Effector memory CD8-positive, alpha-beta T cell (primary cell): ENCODE measurements around the gene IGSF9B.

Source experiments
- ATAC-seq: fragments of 150-1000 bp; cut with Tn5 transposase; replicated peaks from 2 replicates; pipeline ENCODE4 v1.10.0; 2021; ENCODE audit warnings: mild to moderate bottlenecking, moderate library complexity
- DNase-seq, 3 experiments: peaks; one replicate each; pipeline ENCODE4 v3.0.0; 2021
- H3K27ac Mint-ChIP-seq, 2 donors: one replicate each; pipeline ENCODE4 v1.8.0; 2022; ENCODE audit warnings: mild to moderate bottlenecking in 2 of 2, mixed read lengths in 2 of 2, moderate library complexity in 2 of 2
- H3K27me3 Mint-ChIP-seq, 2 donors: one replicate each; pipeline ENCODE4 v1.8.0; 2022; ENCODE audit warnings: mixed read lengths in 2 of 2
- H3K36me3 Mint-ChIP-seq: one replicate; pipeline ENCODE4 v1.8.0; 2022; ENCODE audit warnings: mild to moderate bottlenecking, moderate library complexity, mixed read lengths; ENCODE audit not compliant: insufficient read depth
- H3K4me1 Mint-ChIP-seq, 2 donors: one replicate each; pipeline ENCODE4 v1.8.0; 2022; ENCODE audit warnings: low read depth in 2 of 2, mixed read lengths in 2 of 2
- H3K4me3 Mint-ChIP-seq, 2 donors: one replicate each; pipeline ENCODE4 v1.8.0; 2022; ENCODE audit warnings: mild to moderate bottlenecking in 2 of 2, mixed read lengths in 2 of 2, moderate library complexity in 2 of 2
- H3K9me3 Mint-ChIP-seq, 2 donors: one replicate each; pipeline ENCODE4 v1.8.0; 2022; ENCODE audit warnings: mixed read lengths in 2 of 2

Gene IGSF9B

DNA sequence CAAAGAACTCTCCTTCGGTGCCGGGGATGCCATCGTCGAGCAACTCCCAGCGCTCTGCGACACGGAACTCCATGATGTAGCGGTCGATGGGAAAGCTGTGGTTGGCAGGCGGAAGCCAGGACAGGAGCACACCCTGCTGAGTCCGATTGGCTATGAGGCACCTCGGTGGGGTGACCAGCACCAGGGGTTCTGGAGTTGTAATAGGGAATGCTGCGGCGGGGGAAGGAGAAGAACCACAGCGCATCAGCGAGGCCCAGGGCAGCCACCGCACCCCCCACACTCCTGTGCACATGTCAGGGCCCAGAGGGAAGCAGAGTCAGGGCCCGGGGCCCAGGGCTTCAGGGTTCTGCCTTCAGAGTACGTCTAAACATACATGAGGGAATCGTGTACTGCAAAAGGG lies 31.0 kb downstream of the IGSF9B start:
- no peak overlapping the region for H3K4me3 Mint-ChIP-seq
- peaks cover 3% of the 10 kb centered on the region for H3K36me3 Mint-ChIP-seq

DNA sequence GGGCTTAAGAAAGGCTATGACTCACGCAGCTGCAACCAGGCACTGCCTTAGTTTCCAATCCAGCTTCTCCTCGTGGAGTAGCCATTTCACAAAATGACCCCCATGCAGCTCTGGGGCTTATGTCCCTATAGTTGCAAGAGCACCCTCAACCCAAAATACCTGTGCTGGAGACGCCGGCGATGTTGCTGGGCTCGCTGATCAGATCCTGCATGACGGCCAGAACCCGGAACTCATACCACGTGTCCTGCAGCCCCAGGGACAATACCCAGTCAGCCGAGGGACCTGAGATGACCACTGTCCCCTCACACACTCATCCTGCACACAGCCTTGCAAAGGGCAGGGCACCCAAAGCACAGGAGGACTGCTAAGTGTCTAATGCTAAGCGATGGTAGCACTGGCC lies 32.1 kb downstream of the IGSF9B start:
- H3K9me3 Mint-ChIP-seq: no peaks in the 10 kb centered on the region
- peaks cover 3% of the 10 kb centered on the region for H3K36me3 Mint-ChIP-seq
- peaks cover 15 to 17% of the 10 kb centered on the region in 2 donors for H3K4me1 Mint-ChIP-seq
- no peaks in the 10 kb centered on the region for H3K27me3 Mint-ChIP-seq
- H3K27ac Mint-ChIP-seq: no peak overlapping the region
- H3K4me3 Mint-ChIP-seq: no peak overlapping the region
- DNase-seq (no peak), ATAC-seq (no peak)

More for the DNA sequence above, 31.0 kb downstream of the IGSF9B start:
- DNase-seq (no peak), ATAC-seq (no peak)
- no peaks in the 10 kb centered on the region for H3K27me3 Mint-ChIP-seq
- no peaks in the 10 kb centered on the region for H3K9me3 Mint-ChIP-seq
- peaks cover 15 to 17% of the 10 kb centered on the region in 2 donors for H3K4me1 Mint-ChIP-seq
- H3K27ac Mint-ChIP-seq: no peak overlapping the region

DNA sequence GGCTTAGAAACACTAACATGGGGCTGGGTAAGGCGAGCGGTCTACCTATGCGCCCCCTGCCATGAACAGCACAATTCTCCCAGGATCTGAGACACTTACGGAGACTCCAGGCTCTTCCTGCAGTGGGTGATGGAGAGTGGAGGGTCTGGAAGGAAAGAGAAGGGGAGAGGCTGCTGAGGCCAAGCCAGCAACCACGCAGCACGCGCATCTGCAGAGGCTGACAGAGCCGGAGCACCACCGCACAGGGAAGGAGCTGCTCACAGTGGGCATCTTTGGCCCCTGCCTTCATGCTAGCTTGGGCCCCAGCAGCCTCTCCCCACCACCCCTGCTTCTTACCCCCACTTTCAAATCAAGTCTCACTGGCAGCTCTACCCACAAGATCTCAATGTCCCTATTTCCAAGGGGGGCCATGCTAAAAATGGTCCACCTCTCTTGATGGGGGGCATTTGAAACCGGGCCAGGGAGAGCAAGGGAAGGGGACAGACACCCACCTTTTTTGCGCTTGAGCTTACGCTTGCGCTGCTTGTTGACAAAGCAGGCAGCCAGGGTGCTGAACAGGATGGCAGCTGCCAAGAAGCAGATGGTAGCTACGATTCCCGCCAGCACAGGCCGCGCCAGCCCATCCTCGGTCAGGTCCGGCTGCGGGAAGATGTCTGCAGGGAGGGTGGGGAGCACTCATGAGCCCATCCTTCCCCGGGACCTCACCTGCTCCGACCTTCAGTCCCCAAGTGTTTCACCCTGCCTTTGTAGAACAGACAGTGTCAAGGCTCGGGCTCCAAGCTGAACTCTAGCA lies 34.5 kb downstream of the IGSF9B start:
- Mint-ChIP-seq H3K9me3 (no peaks in the 10 kb centered on the region), H3K4me3 (no peak overlapping the region), H3K36me3 (peaks cover 1% of the 10 kb centered on the region), H3K27ac (no peak overlapping the region), H3K27me3 (peaks cover 0 to 6% of the 10 kb centered on the region in 2 donors), H3K4me1 (peaks cover 0 to 7% of the 10 kb centered on the region in 2 donors)
- DNase-seq: no peak
- ATAC-seq: no peak

- no peak overlapping the region for H3K4me3 Mint-ChIP-seq
- H3K4me1 Mint-ChIP-seq: peaks cover 0 to 7% of the 10 kb centered on the region in 2 donors
- no peak overlapping the region for H3K27ac Mint-ChIP-seq
- H3K9me3 Mint-ChIP-seq: no peaks in the 10 kb centered on the region
- H3K36me3 Mint-ChIP-seq: no peaks in the 10 kb centered on the region
- ATAC-seq: no peak
- peaks cover 0 to 6% of the 10 kb centered on the region in 2 donors for H3K27me3 Mint-ChIP-seq
- DNase-seq: no peak
Observed at GRCh38 chr11:133921513-133921912, 35.3 kb downstream of the IGSF9B start.

GRCh38 chr11:133921026-133921425 lies 35.7 kb downstream of the IGSF9B start:
- Mint-ChIP-seq H3K27me3 (peaks cover 0 to 6% of the 10 kb centered on the region in 2 donors), H3K9me3 (no peaks in the 10 kb centered on the region), H3K36me3 (no peaks in the 10 kb centered on the region), H3K4me1 (peaks cover 0 to 7% of the 10 kb centered on the region in 2 donors), H3K4me3 (no peak overlapping the region), H3K27ac (no peak overlapping the region)
- ATAC-seq (no peak), DNase-seq (no peak)

DNA sequence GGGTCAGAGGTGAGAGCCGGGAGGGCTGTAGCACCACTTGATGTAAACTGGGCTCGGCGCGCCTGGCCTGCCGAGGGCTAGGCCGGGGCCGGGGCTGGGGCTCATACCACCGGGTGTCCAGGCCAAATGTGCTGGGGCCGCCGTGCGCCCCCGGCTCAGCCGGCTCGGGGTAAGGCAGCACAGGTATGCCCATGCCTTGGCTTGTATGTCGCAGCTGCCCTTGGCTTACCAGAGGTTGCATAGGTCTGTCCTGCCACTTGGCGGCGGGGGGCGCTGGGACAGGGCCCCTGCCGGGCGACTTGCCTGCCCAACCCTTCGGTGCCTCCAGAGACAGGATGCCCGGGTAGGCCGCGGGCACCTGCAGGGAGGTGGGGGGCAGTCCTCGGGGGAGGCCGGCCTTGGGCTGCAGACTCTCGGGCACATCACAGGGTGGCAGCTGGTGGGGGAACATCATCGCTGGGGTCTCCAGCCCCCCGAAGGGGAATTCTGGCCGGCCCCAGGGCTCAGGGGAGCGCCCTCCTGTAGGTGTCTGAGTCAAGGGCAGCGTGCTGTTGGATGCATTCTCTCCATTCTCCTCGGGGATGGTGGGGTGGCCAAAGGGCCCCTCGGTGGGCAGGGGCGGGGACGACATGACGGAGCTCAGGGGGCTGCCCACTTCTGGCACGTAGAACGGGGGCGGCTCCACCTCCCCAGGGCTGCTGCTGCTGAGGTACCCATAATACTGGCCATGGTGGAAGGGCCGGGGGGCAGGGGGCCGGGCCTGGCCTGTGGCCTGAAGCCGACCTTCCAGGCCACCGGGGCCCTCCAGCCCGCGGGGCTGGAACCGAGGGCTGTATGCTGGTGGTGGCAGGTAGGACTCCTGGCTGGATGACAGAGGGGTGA lies 36.4 kb downstream of the IGSF9B start:
- no peak overlapping the region for H3K27ac Mint-ChIP-seq
- H3K36me3 Mint-ChIP-seq: no peaks in the 10 kb centered on the region
- H3K27me3 Mint-ChIP-seq: peaks cover 0 to 6% of the 10 kb centered on the region in 2 donors
- no peak overlapping the region for H3K4me3 Mint-ChIP-seq
- H3K4me1 Mint-ChIP-seq: peaks cover 0 to 7% of the 10 kb centered on the region in 2 donors
- H3K9me3 Mint-ChIP-seq: no peaks in the 10 kb centered on the region
- ATAC-seq (no peak), DNase-seq (no peak)

GRCh38 chr11:133919330-133920108 lies 37.2 kb downstream of the IGSF9B start:
- Mint-ChIP-seq H3K9me3 (no peaks in the 10 kb centered on the region), H3K4me1 (peaks cover 0 to 7% of the 10 kb centered on the region in 2 donors), H3K27ac (no peak overlapping the region), H3K27me3 (peaks cover 0 to 6% of the 10 kb centered on the region in 2 donors), H3K4me3 (peak overlapping the region; percentile 65 to 72), H3K36me3 (no peaks in the 10 kb centered on the region)
- DNase-seq: no peak
- ATAC-seq: no peak

GRCh38 chr11:133918608-133919260 lies 38.0 kb downstream of the IGSF9B start:
- H3K36me3 Mint-ChIP-seq: no peaks in the 10 kb centered on the region
- no peak overlapping the region for H3K27ac Mint-ChIP-seq
- H3K4me3 Mint-ChIP-seq: peak overlapping the region; percentile 65 to 72
- H3K27me3 Mint-ChIP-seq: peaks cover 0 to 6% of the 10 kb centered on the region in 2 donors
- H3K9me3 Mint-ChIP-seq: no peaks in the 10 kb centered on the region
- ATAC-seq (peak; percentile 39), DNase-seq (no peak)
- H3K4me1 Mint-ChIP-seq: peaks cover 0 to 7% of the 10 kb centered on the region in 2 donors

DNA sequence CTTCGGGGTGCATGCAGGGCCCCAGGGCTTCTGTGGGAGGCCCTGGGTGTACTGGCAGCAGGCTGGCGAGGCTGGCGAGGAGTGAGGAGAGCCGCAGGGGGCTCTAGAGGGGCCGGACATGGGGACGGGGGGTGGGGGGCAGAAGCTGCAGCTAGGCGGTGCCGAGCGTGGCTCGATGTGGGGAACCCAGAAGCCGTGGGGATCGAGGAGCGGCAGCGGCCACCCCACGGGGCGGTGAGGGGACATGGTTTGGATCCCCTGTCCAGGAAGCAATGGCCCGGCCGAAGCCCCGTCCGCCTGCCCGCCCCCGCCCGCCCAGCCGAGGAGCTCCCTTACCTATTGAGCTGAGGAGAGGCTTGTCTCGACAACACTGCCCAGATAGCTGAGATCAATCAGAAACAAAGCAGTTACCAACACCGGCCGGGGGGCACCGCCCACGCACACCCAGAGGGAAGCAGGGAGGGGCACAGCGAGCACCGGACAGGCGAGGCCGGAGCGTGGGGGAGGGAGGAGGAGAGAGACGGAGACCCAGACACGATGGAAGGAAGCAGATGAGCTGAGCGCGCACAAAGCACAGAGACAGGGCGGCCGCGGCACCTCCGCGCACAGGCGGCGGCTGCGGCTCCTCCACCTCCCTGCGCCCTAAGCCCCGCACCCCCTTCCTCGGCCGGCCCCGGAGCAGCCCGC lies 38.7 kb downstream of the IGSF9B start:
- H3K4me3 Mint-ChIP-seq: peak overlapping the region; percentile 27 to 60
- H3K36me3 Mint-ChIP-seq: no peaks in the 10 kb centered on the region
- H3K27ac Mint-ChIP-seq: peak overlapping the region in 1 of 2 donors; percentile 79
- peaks cover 0 to 6% of the 10 kb centered on the region in 2 donors for H3K27me3 Mint-ChIP-seq
- peak; percentile 31 for ATAC-seq
- peaks cover 0 to 7% of the 10 kb centered on the region in 2 donors for H3K4me1 Mint-ChIP-seq
- no peak for DNase-seq
- H3K9me3 Mint-ChIP-seq: no peaks in the 10 kb centered on the region

DNA sequence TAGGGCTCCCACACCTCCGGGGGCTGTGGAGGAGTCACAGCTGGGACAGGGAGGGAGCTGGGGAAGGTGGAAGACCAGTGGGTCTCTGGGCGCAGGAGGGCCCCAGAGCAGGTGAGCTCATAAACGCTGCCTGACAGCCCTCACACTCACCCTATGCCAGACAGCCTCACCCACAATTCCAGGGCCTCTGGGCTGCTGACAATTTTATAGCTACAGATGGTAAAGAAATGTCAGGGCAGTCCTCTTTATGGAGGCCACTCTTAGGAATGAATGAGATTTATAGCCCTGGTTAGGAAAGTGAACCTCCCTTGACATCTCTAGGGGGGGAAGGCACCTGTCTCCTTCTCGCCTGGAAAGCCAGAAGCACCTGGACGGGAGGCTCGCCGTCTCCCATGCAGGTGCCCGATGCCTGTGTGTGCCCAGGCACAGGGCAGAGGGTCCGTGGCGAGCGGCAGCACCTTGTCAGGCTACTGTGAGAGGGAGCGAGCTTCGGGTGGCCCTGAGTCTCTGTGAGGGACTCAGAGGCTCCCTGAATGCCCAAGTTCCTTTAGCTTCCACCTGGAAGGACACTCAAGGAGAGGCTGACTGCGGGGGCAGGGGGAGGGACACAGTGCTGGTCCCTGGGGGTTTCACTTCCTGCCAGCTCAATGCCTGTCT lies 39.9 kb downstream of the IGSF9B start:
- no peaks in the 10 kb centered on the region for H3K36me3 Mint-ChIP-seq
- H3K27me3 Mint-ChIP-seq: peaks cover 0 to 6% of the 10 kb centered on the region in 2 donors
- H3K4me3 Mint-ChIP-seq: no peak overlapping the region
- DNase-seq (no peak), ATAC-seq (no peak)
- no peak overlapping the region for H3K27ac Mint-ChIP-seq
- H3K4me1 Mint-ChIP-seq: peaks cover 0 to 7% of the 10 kb centered on the region in 2 donors
- H3K9me3 Mint-ChIP-seq: no peaks in the 10 kb centered on the region

GRCh38 chr11:133913761-133914160 lies 43.0 kb downstream of the IGSF9B start:
- no peak for DNase-seq
- ATAC-seq: no peak
- Mint-ChIP-seq H3K27ac (no peak overlapping the region), H3K4me3 (no peak overlapping the region), H3K27me3 (peaks cover 0 to 6% of the 10 kb centered on the region in 2 donors), H3K36me3 (no peaks in the 10 kb centered on the region), H3K9me3 (no peaks in the 10 kb centered on the region), H3K4me1 (peaks cover 0 to 6% of the 10 kb centered on the region in 2 donors)

GRCh38 chr11:133911171-133911570 lies 45.6 kb downstream of the IGSF9B start:
- H3K4me3 Mint-ChIP-seq: no peak overlapping the region
- no peak for DNase-seq
- no peaks in the 10 kb centered on the region for H3K36me3 Mint-ChIP-seq
- H3K9me3 Mint-ChIP-seq: no peaks in the 10 kb centered on the region
- H3K27me3 Mint-ChIP-seq: no peaks in the 10 kb centered on the region
- H3K27ac Mint-ChIP-seq: no peak overlapping the region
- ATAC-seq: no peak
- no peaks in the 10 kb centered on the region for H3K4me1 Mint-ChIP-seq
